ENCODE measurements around the gene BANP. TPM values are rescaled to one million over a fixed set of nuclear protein-coding genes. Genes with fewer than 3 reads are reported as not detected.

Gene BANP
- total and polyA plus RNA-seq, 2 of the 8 experiments (the other 6 are each of a cell fraction or from before 2014, with no cell fraction given), result 25.8 to 39.8 TPM

DNA sequence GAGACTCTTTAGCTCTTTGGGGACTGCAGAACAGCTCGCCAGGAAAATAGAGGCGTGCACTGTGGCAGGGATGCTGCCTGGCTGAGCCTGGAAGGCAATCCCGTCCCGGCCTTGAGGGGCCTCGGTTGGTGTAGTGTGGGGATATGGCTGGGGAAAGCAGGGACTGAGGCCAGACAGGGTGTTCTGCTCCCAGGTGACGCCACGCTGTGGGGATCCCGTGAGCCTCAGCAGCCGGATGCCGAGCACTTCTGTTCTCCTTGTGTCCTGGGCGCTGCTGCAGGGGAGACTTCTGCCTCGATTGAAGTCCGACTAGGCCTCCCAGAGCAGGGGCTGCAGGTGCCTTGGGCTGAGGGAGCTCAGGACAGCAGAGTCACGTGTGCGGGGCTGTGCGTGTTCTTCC, 72.6 kb downstream of the BANP start:
- DNase-seq (ENCODE audit: low read depth in 1 of 2, low spot score in 2 of 2), result no peak
- CTCF ChIA-PET (ENCODE audit: partially characterized antibody), result interaction anchor here (0.7 to 2.2 kb wide), 7 partner anchors 12 to 183 kb away, joined by 3 to 9 read pairs (median 3); no protein-coding TSS in a partner anchor
- Histone ChIP-seq H3K9me3 (ENCODE audit: insufficient read depth in 2 of 2, low read depth in 1 of 2, low read length in 1 of 2) (no peaks in the 10 kb centered on the region), H2AFZ (ENCODE audit: low read length) (no peak overlapping the region), H3K9ac (replicated peaks in 1 of 4; ENCODE audit: extremely low read depth in 1 of 4, low read depth in 3 of 4, low read length in 3 of 4) (no peak overlapping the region), H4K8ac (ENCODE audit: extremely low read depth, insufficient read depth, low read length) (no peak overlapping the region), H3K4me2 (ENCODE audit: insufficient read depth in 1 of 2, low read depth in 2 of 2, low read length in 2 of 2) (no peak overlapping the region), H2BK12ac (ENCODE audit: low read depth, low read length) (no peak overlapping the region), H3K4me1 (replicated peaks in 1 of 4; ENCODE audit: control insufficient read depth in 3 of 4, insufficient read depth in 4 of 4, low read length in 3 of 4) (peaks cover 0 to 6% (median 3%) of the 10 kb centered on the region in 4 experiments; a peak in 3 of 7 replicates), H2BK20ac (ENCODE audit: low read length) (no peak overlapping the region), H3K27ac (ENCODE audit: low read depth, low read length) (no peak overlapping the region), H3K36me3 (ENCODE audit: control insufficient read depth in 2 of 4, insufficient read depth in 4 of 4, low read length in 3 of 4) (peaks cover 0 to 7% (median 0%) of the 10 kb centered on the region in 4 experiments; a peak in 2 of 8 replicates), H3K23ac (ENCODE audit: insufficient read length) (no peak overlapping the region), H2BK120ac (replicated peaks; ENCODE audit: low read depth, low read length) (no peak overlapping the region), H3K14ac (ENCODE audit: insufficient read length) (no peak overlapping the region), H3K4me3 (ENCODE audit: extremely low read depth in 1 of 4, insufficient read depth in 2 of 4, low read depth in 3 of 4, low read length in 4 of 4) (no peak overlapping the region), H4K91ac (replicated peaks; ENCODE audit: insufficient read length, low read length) (no peak overlapping the region), H3K4ac (replicated peaks; ENCODE audit: insufficient read length, low read depth, low read length) (no peak overlapping the region), H3K23me2 (ENCODE audit: low read depth, low read length) (no peaks in the 10 kb centered on the region), H3K18ac (ENCODE audit: extremely low read depth, low read length) (no peak overlapping the region), H2BK5ac (ENCODE audit: low read depth, low read length) (no peak overlapping the region), H3K79me1 (ENCODE audit: low read depth, low read length) (peaks cover 6% of the 10 kb centered on the region; the same call in 1 of the 2 replicates), H2BK15ac (ENCODE audit: low read length) (no peak overlapping the region), H3K27me3 (replicated peaks in 1 of 4; ENCODE audit: control insufficient read depth in 3 of 4, extremely low read depth in 1 of 4, insufficient read depth in 3 of 4, low read length in 3 of 4) (no peaks in the 10 kb centered on the region), H4K5ac (ENCODE audit: insufficient read length, low read depth, low read length) (no peak overlapping the region), H3K56ac (replicated peaks; ENCODE audit: insufficient read length, low read depth, low read length) (no peak overlapping the region), H4K20me1 (replicated peaks in 1 of 2; ENCODE audit: control insufficient read depth in 1 of 2, insufficient read depth in 2 of 2, low read length in 2 of 2) (no peaks in the 10 kb centered on the region), H3K79me2 (ENCODE audit: control insufficient read depth in 1 of 2, insufficient read depth in 2 of 2, low read length in 2 of 2) (no peaks in the 10 kb centered on the region; a peak in 1 of 4 replicates), H2AK5ac (ENCODE audit: low read depth, low read length) (no peak overlapping the region)
- no peak for FAIRE-seq
- WGBS, 2 experiments (ENCODE audit: extremely low coverage in 1 of 2, insufficient coverage in 1 of 2, insufficient read length in 1 of 2, insufficient replicate concordance in 2 of 2, low coverage in 1 of 2, low lambda C conversion rate in 2 of 2, missing lambda C conversion rate in 1 of 2), result 89% methylated on average over 16 of the region's 16 CpGs; no CpG with 5 or more reads in 1 of the 2 experiments
- POLR2A ChIA-PET (ENCODE audit: partially characterized antibody), result no interaction called here
- TF ChIP-seq TAF1 (IDR thresholded peaks at IDR 0.05; ENCODE audit: low read depth, low read length) (no peak), SIN3A (conservative IDR thresholded peaks at IDR 0.05 in 1 of 2, IDR thresholded peaks at IDR 0.05 in 1 of 2; ENCODE audit: low read depth in 1 of 2, low read length in 2 of 2) (no peak), KDM5A (IDR thresholded peaks at IDR 0.05; ENCODE audit: low read length) (no peak), JUN (IDR thresholded peaks at IDR 0.05; ENCODE audit: low read depth, low read length) (no peak), PHF8 (conservative IDR thresholded peaks at IDR 0.05; ENCODE audit: low read depth, low read length) (no peak), RXRA (IDR thresholded peaks at IDR 0.05; ENCODE audit: insufficient read depth, low read depth, low read length) (no peak), NRF1 (IDR thresholded peaks at IDR 0.05; ENCODE audit: low read depth, low read length) (no peak), YY1 (IDR thresholded peaks at IDR 0.05; ENCODE audit: low read depth, low read length) (no peak), ZNF274 (IDR thresholded peaks at IDR 0.05; ENCODE audit: borderline replicate concordance, extremely low read depth, low read length) (no peak), HDAC2 (IDR thresholded peaks at IDR 0.05; ENCODE audit: borderline replicate concordance in 1 of 2, low read depth in 2 of 2, low read length in 2 of 2) (no peak), FOSL1 (IDR thresholded peaks at IDR 0.05; ENCODE audit: insufficient read depth, low read depth, low read length) (no peak), EP300 (IDR thresholded peaks at IDR 0.05; ENCODE audit: borderline replicate concordance in 1 of 2, low read depth in 2 of 2, low read length in 2 of 2) (no peak), JUND (IDR thresholded peaks at IDR 0.05; ENCODE audit: low read length) (no peak)
- TF ChIP-seq, protein P1, sequence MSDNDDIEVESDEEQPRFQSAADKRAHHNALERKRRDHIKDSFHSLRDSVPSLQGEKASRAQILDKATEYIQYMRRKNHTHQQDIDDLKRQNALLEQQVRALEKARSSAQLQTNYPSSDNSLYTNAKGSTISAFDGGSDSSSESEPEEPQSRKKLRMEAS (IDR thresholded peaks at IDR 0.05), result no peak
